GM23248 (cell line): ENCODE results near the gene C10orf105. TPM values are rescaled to one million over a fixed set of nuclear protein-coding genes. Genes with fewer than 3 reads are reported as not detected.

Experiments used
- DNase-seq: peaks from one replicate; pipeline ENCODE4 v3.0.0-alpha.2; 2015
- H2AFZ ChIP-seq: fragments of 200-600 bp; sonication (generic); 2 replicates; pipeline ENCODE4 v1.6.1; 2016; ENCODE audit warnings: antibody characterized with exemption
- H3F3A ChIP-seq: fragments of 200-600 bp; sonication (generic); 2 replicates; pipeline ENCODE4 v1.6.1; 2016; ENCODE audit warnings: mild to moderate bottlenecking, antibody characterized with exemption, mixed run types; ENCODE audit not compliant: insufficient read depth
- H3K27ac ChIP-seq: fragments of 200-600 bp; sonication (generic); 2 replicates; pipeline ENCODE4 v1.5.1; 2016; ENCODE audit warnings: mild to moderate bottlenecking
- H3K27me3 ChIP-seq: fragments of 200-600 bp; sonication (generic); replicated peaks from 2 replicates; pipeline ENCODE4 v1.6.1; 2016; ENCODE audit warnings: mild to moderate bottlenecking; ENCODE audit not compliant: insufficient read depth
- H3K36me3 ChIP-seq: fragments of 200-600 bp; sonication (generic); 2 replicates; pipeline ENCODE4 v1.6.1; 2016; ENCODE audit warnings: low read depth, mild to moderate bottlenecking
- H3K4me1 ChIP-seq: fragments of 200-600 bp; sonication (generic); 2 replicates; pipeline ENCODE4 v1.6.1; 2016; ENCODE audit warnings: mild to moderate bottlenecking; ENCODE audit not compliant: insufficient read depth
- H3K4me2 ChIP-seq: fragments of 200-600 bp; sonication (generic); one replicate; pipeline ENCODE4 v1.6.1; 2016; ENCODE audit warnings: mild to moderate bottlenecking; ENCODE audit not compliant: unreplicated experiment
- H3K4me3 ChIP-seq: fragments of 200-600 bp; sonication (generic); 2 replicates; pipeline ENCODE4 v1.5.1; 2016; ENCODE audit warnings: mild to moderate bottlenecking
- H3K79me2 ChIP-seq: fragments of 200-600 bp; sonication (generic); 2 replicates; pipeline ENCODE4 v1.6.1; 2016; ENCODE audit warnings: mild to moderate bottlenecking; ENCODE audit not compliant: insufficient read depth
- H3K9ac ChIP-seq: fragments of 200-600 bp; sonication (generic); 2 replicates; pipeline ENCODE4 v1.6.1; 2016; ENCODE audit warnings: mild to moderate bottlenecking
- H3K9me2 ChIP-seq: fragments of 200-600 bp; sonication (generic); 2 replicates; pipeline ENCODE4 v1.6.1; 2016; ENCODE audit warnings: mixed run types, mild to moderate bottlenecking, moderate library complexity; ENCODE audit not compliant: insufficient read depth
- H3K9me3 ChIP-seq: fragments of 200-600 bp; sonication (generic); one replicate; pipeline ENCODE4 v1.6.1; 2017; ENCODE audit warnings: low read depth
- H4K20me1 ChIP-seq: fragments of 200-600 bp; sonication (generic); 2 replicates; pipeline ENCODE4 v1.6.0; 2016; ENCODE audit not compliant: insufficient read depth
- EZH2 ChIP-seq: fragments of 200-600 bp; sonication (generic); IDR thresholded peaks from 2 replicates; pipeline ENCODE4 v1.6.1; 2018; ENCODE audit warnings: antibody characterized with exemption, mild to moderate bottlenecking; ENCODE audit not compliant: insufficient read depth, poor library complexity, severe bottlenecking
- EZH2phosphoT487 ChIP-seq: fragments of 200-600 bp; sonication (generic); IDR thresholded peaks from 2 replicates; pipeline ENCODE4 v1.6.1; 2018; ENCODE audit warnings: antibody characterized with exemption, moderate library complexity, mild to moderate bottlenecking, low read depth; ENCODE audit not compliant: insufficient read depth
- WGBS, 2 experiments: methylation state at CpG; one replicate each; pipeline ENCODE4 v1.1.6; 2015 to 2017; ENCODE audit warnings: low lambda C conversion rate in 2 of 2, low coverage in 1 of 2; ENCODE audit errors: missing lambda C conversion rate in 2 of 2; 5-methylcytosine and 5-hydroxymethylcytosine counted together
- in situ Hi-C: fragments of 300-500 bp; cut with MboI; formaldehyde crosslinking; loops from 2 replicates; pipeline ENCODE4 v1.15.0; 2020
- polyA plus RNA-seq: library from polyadenylated mRNA; unstranded; fragments of >200 nt; fragmentation: Nextera tagmentation; extraction: Ambion mirVana; gene quantifications from 2 replicates; pipeline ENCODE4 v1.2.1, GENCODE V29; 2016
- total RNA-seq: library from RNA; depleted of rRNA; stranded (reverse); fragments of >200 nt; shearing (Covaris generic); gene quantifications from 2 replicates; pipeline ENCODE4 v1.2.3, GENCODE V29; 2014

Gene C10orf105
- total and polyA plus RNA-seq, 2 experiments from 2014 or later = not detected

DNA sequence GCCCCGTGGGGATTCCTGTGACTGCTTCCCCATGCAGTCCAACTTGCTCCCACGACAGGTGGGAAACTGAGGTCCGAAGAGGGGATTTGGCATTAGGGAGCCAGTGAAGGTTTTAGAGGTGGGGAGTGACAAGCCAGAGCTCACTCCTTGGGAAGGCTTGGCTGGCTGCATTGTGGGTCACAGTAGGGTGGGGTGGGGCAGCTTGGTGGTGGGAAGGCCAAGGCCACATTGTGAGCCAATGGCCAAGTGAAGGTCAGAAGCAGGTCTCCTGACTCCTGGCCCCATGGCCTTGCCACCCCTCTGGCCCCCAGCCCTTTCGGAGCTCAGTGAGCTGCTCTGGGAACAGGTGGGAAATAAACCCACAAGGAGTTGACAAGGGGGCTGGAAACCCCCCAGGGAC is 2.5 kb downstream of the C10orf105 start:
- in situ Hi-C loops = no loop called here

DNA sequence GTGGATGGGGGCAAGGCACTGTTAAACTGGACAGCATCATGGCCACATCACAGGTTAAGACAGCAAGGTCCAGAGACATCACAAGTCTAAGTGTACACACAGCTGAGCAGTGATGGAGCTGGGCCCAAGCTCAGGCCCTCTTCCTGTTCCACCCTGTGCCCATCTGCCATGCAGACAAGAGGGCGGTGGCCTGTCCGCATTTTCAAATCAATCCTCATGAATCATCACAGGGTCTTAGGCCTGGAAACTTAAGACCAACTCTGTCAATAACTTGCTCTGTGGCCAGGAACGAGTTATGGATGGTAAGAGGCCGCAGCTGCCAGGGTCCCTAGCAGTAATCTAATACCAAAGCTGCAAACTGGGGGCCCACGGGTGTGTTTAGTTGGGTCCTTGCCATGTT is 3.2 kb downstream of the C10orf105 start:
- TF ChIP-seq EZH2 (no peak), EZH2phosphoT487 (no peak)
- 77 to 84% methylated on average over 5 of the region's 5 CpGs for WGBS, 2 experiments
- DNase-seq = no peak

More for the DNA sequence above, 2.5 kb downstream of the C10orf105 start:
- H3K79me2 ChIP-seq = no peaks in the 10 kb centered on the region
- H3K9me2 ChIP-seq = no peaks in the 10 kb centered on the region
- TF ChIP-seq EZH2 (no peak), EZH2phosphoT487 (no peak)
- H3K9ac ChIP-seq = no peak overlapping the region
- H3K27me3 ChIP-seq = no peaks in the 10 kb centered on the region
- H4K20me1 ChIP-seq = no peaks in the 10 kb centered on the region
- peaks cover 22% of the 10 kb centered on the region for H3K4me1 ChIP-seq
- H2AFZ ChIP-seq = no peak overlapping the region
- no peak overlapping the region for H3K4me2 ChIP-seq
- no peak overlapping the region for H3K27ac ChIP-seq
- no peak for DNase-seq
- no peaks in the 10 kb centered on the region for H3K9me3 ChIP-seq
- 84 to 93% methylated on average over 4 of the region's 4 CpGs for WGBS, 2 experiments
- no peaks in the 10 kb centered on the region for H3K36me3 ChIP-seq
- H3F3A ChIP-seq = peaks cover 12% of the 10 kb centered on the region; the same call in 1 of the 2 replicates
- no peak overlapping the region for H3K4me3 ChIP-seq

DNA sequence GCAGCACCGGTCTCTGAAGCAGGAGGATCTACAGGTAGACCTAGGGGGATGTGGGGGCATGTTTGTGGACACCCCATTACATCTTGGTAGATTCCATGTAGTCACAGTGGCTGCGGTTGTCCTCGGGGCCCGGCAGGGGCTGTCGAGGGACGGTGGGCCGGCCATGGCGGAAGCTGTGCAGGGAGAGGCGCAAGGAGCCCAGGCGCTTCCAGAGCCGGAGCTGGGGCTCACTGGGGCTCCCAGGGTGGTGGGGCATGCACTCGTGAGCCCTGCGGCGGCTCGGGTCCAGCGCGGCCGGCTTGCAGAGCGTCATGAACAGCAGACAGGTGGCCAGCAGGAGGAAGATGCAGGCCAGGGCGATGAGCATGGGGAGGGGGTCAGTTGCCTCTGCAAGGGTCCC is 3.7 kb downstream of the C10orf105 start:
- H3K9me3 ChIP-seq = no peaks in the 10 kb centered on the region
- H2AFZ ChIP-seq = no peak overlapping the region
- no peak for DNase-seq
- H3K36me3 ChIP-seq = no peaks in the 10 kb centered on the region
- H3F3A ChIP-seq = peaks cover 12% of the 10 kb centered on the region; the same call in 1 of the 2 replicates
- H3K9ac ChIP-seq = no peak overlapping the region
- TF ChIP-seq EZH2phosphoT487 = no peak
- TF ChIP-seq EZH2 = no peak
- H4K20me1 ChIP-seq = no peaks in the 10 kb centered on the region
- no peaks in the 10 kb centered on the region for H3K9me2 ChIP-seq
- WGBS, 2 experiments = 95% methylated on average over 20 of the region's 20 CpGs
- H3K79me2 ChIP-seq = no peaks in the 10 kb centered on the region
- H3K27ac ChIP-seq = no peak overlapping the region
- H3K27me3 ChIP-seq = no peaks in the 10 kb centered on the region
- H3K4me3 ChIP-seq = no peak overlapping the region
- in situ Hi-C loops = no loop called here
- peaks cover 22% of the 10 kb centered on the region for H3K4me1 ChIP-seq
- no peak overlapping the region for H3K4me2 ChIP-seq

More for the DNA sequence above, 3.2 kb downstream of the C10orf105 start:
- peaks cover 22% of the 10 kb centered on the region for H3K4me1 ChIP-seq
- H3K9me2 ChIP-seq = no peaks in the 10 kb centered on the region
- no peaks in the 10 kb centered on the region for H3K9me3 ChIP-seq
- H3K27ac ChIP-seq = no peak overlapping the region
- no peaks in the 10 kb centered on the region for H4K20me1 ChIP-seq
- H3K4me2 ChIP-seq = no peak overlapping the region
- no peak overlapping the region for H3K4me3 ChIP-seq
- in situ Hi-C loops = no loop called here
- peaks cover 12% of the 10 kb centered on the region; the same call in 1 of the 2 replicates for H3F3A ChIP-seq
- H3K9ac ChIP-seq = no peak overlapping the region
- no peaks in the 10 kb centered on the region for H3K79me2 ChIP-seq
- no peaks in the 10 kb centered on the region for H3K27me3 ChIP-seq
- no peaks in the 10 kb centered on the region for H3K36me3 ChIP-seq
- H2AFZ ChIP-seq = no peak overlapping the region

DNA sequence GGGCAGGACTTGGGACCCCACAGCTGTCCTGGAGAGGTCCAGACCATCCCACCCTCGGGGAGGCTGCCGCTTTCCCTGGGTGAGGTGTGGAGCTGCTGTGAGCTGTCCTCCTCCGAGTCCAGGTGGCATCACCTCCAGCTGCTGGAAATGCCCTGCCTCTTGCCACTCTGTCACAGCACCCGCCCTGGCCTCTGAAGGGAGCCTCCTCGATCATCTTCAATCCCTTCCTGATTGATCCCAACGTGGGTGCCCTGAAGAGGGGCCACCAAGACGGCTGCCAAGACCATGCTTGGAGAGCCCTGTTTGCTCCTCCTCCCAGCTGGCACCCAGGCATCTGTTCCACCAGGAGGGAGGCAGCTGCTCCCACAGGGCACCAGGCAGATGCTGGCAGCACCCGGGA is 4.6 kb downstream of the C10orf105 start:
- Histone ChIP-seq H3K9ac (peak overlapping the region; percentile 86; the same call in 1 of the 2 replicates), H3K36me3 (no peaks in the 10 kb centered on the region), H3K9me2 (no peaks in the 10 kb centered on the region), H3K9me3 (no peaks in the 10 kb centered on the region), H3K27me3 (no peaks in the 10 kb centered on the region), H3F3A (peaks cover 12% of the 10 kb centered on the region; the same call in 1 of the 2 replicates), H3K4me3 (no peak overlapping the region), H3K4me2 (no peak overlapping the region), H3K79me2 (no peaks in the 10 kb centered on the region), H4K20me1 (no peaks in the 10 kb centered on the region), H2AFZ (no peak overlapping the region), H3K4me1 (peaks cover 22% of the 10 kb centered on the region), H3K27ac (no peak overlapping the region)
- TF ChIP-seq EZH2 (no peak), EZH2phosphoT487 (no peak)
- in situ Hi-C loops = no loop called here
- no peak for DNase-seq
- 81 to 84% methylated on average over 8 of the region's 8 CpGs for WGBS, 2 experiments

DNA sequence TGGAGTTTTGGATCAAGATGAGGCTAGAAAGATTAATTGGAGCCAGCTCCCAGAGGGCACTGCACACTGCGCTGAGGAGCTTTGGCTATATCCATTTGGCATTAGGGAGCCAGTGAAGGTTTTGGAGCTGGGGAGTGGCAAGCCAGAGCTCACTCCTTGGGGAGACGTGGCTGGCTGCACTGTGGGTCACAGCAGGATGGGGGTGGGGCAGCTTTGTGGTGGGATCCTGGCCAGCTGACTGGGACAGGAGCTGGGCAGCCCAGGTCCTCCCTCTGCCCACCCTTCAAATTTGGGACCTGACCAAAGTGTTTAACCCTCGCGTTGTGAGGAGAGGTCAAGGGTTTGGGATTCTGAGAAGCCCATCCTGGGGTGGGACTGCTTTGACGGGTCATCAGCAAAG is 5.0 kb downstream of the C10orf105 start:
- H3K4me2 ChIP-seq = peak overlapping the region; percentile 70
- H3K27me3 ChIP-seq = no peaks in the 10 kb centered on the region
- no peaks in the 10 kb centered on the region for H3K36me3 ChIP-seq
- no peaks in the 10 kb centered on the region for H3K79me2 ChIP-seq
- peaks cover 22% of the 10 kb centered on the region for H3K4me1 ChIP-seq
- H3K4me3 ChIP-seq = peak overlapping the region; percentile 41; the same call in 1 of the 2 replicates
- H3F3A ChIP-seq = peaks cover 12% of the 10 kb centered on the region; the same call in 1 of the 2 replicates
- TF ChIP-seq EZH2phosphoT487 (no peak), EZH2 (no peak)
- no peaks in the 10 kb centered on the region for H4K20me1 ChIP-seq
- peak overlapping the region; percentile 94 for H3K27ac ChIP-seq
- no peak for DNase-seq
- no peaks in the 10 kb centered on the region for H3K9me3 ChIP-seq
- peak overlapping the region; percentile 86 for H3K9ac ChIP-seq
- WGBS, 2 experiments = 76 to 84% methylated on average over 5 of the region's 5 CpGs
- peak overlapping the region; percentile 90 for H2AFZ ChIP-seq
- in situ Hi-C loops = no loop called here
- no peaks in the 10 kb centered on the region for H3K9me2 ChIP-seq
